GM21515 (cell line): ENCODE measurements around the gene TMEM61.

ENCODE experiments used
- ATAC-seq: cut with Tn5 transposase; IDR thresholded peaks from one replicate; pipeline ENCODE4 v1.9.1; 2021; ENCODE audit not compliant: unreplicated experiment

The TMEM61 gene

DNA sequence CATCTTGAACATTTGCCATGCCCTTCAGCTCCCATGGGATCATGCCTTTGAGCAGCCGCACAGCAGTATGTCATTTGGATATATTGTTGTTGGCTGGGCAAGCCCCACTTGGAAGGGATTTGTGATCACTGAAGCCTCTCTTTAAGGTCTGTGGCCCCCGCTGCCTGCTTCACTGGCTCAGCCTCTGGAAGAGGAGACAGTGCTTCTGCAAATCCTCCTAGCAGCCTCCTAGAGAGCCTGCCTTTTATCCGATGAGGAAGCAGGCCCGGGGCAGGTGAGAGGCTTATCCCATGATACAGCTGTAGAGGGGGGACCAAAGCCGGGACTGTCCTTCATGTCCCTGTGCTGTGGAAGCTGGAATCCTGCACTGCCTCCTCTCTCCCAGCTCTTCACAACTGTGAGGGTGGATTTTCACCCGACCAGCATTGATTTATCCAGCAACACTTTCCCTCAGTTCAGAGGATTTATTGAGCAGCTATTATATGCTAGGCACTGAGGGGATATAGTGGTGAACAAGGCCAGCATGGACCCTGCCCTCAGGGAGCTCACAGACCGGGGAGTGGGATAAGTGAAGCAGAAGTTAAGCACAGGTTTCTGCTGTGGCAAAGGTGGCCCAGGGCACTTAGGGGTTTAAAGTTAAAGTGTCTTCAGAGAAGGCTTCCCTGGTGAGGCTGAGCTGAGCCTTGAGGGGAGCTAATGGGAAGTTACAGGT is 3.9 kb downstream of the TMEM61 start:
- no peak for ATAC-seq

DNA sequence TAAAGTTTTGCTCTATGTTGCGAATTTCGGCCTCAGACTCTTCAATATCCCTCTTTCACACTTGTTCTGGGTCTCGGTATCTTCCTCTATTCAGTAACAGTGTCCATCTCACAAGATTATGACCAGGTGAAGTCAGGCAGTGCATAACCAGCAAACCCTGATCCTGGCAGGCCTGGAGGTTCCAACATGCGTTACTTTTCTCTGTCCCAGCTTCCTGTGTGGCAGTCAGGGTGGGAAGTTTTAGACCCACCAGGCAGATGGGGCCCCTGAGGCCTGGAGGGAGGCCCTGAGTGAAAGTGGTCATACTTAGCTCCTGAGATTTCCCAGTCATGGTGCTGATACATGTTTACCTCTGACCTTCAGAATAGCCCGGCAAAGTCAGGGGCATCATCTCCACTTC is 5.1 kb downstream of the TMEM61 start:
- no peak for ATAC-seq

DNA sequence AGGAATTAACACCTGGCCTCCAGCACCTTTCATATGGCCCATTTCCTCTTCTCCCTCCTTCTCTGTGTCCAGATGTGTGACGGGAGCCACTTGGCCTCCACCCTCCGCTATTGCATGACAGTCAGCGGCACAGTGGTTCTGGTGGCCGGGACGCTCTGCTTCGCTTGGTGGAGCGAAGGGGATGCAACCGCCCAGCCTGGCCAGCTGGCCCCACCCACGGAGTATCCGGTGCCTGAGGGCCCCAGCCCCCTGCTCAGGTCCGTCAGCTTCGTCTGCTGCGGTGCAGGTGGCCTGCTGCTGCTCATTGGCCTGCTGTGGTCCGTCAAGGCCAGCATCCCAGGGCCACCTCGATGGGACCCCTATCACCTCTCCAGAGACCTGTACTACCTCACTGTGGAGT is 5.6 kb downstream of the TMEM61 start:
- ATAC-seq = no peak

DNA sequence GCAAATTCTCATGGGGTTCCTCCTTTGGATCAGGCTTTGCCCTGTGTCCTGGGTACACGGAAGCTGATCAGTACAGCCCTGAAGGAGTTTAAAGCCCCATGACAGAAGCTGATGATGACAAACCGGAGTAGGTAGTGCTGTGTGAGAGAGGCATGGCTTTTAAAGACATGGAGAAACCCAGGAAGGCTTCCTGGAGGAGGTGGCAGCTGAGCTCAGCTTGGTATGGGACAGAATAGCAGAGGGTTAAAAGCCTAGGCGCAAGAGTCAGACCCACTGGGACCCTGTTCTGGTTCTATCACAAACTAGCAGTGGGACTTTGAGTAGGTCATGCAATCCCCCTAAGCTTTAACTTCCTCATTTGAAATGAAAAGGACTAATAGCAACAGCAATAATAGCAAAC is 6.1 kb downstream of the TMEM61 start:
- ATAC-seq = no peak

DNA sequence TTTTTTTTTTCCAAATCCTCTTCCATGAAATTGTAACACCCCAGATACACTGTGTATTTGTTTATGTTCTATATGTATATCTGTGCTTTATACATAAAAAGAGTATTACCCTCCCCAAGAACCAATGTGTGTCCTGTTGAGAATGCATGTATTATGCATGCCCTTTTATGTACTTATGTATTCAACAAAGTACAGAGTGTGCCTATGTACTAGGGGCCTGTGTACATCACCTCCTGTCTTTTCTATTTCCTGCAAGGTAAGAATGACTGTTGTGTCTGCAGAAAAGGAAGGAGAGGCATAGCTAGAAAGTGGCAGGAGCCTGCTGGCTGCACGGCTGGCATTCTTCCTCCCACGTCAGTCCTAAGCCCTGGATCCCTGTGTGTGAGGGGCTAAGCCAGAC is 7.0 kb downstream of the TMEM61 start:
- ATAC-seq = no peak

DNA sequence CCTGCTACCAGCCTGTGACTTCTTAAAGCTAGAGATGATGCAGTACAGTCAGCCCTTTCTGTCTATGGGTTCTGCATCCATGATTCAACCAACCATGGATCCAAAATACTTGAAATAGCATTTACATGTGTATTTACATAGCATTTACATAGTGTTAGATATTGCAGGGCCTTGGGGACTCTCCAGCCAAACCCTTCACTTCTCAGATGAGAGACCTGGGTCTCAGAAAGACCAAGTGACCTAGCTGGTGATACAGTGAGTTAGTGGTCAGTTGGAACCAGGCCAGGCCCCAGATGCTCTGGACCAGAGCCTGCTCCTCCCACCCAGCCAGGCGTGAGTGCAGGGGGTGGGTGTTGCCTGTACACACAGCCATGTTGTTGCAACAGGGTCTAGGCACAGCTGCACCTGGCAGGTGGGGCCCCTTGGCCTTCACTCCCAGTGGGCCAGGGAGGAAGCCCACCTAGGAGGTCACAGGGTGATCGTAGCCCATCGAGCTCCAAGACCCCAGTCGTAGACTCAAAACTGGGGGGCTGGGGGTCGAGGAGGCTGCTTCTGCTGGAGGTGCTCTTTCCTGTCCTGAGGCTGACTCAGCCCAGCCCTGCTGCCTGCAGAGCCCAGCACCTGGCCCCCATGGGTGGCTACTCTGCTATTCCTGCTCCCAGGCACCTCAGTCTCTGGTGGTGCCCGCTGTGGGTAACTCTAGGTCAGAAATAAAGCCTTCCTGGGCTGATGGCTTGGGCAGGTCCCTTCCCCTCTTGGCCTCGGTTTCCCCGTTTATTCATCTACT is 7.7 kb downstream of the TMEM61 start:
- ATAC-seq = no peak

DNA sequence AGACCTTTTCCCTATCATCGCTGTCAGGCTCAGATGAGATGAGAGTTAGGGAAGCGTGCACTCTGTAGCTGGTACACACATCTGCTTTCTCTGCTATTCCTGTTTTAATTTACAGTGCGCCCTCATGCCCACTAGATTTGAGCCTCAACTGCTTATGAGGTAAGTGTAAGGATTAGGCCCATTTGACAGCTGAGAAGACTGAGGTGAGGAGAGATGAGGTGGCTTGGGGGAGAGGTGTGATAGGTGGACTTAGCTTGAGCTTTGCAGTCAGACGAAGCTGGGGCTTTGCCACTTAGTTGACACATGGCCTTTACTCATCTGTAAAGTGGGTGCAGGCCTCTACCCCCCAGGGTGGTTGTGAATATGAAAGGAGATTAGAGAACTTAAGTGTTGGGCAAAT is 8.5 kb downstream of the TMEM61 start:
- ATAC-seq = no peak

DNA sequence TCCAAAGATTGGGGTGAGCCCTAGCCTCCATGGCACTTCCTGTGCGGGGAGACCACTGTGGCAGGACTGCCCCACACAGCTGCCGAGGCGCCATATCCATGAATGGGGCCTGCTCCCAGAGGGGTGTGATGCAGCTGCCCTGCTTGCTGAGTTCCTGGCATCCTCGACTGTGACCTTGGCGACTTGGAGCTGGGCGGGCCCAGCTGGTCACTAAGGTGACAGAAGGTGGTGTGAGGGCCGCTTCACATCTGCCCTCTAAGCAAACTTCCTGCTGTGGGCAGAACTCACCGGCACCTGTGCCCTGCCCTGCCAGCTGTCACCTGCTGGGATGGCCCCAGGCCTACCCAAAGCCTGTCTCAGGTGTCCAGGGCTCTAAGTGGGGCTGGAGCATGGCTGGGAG is 9.0 kb downstream of the TMEM61 start:
- no peak for ATAC-seq

DNA sequence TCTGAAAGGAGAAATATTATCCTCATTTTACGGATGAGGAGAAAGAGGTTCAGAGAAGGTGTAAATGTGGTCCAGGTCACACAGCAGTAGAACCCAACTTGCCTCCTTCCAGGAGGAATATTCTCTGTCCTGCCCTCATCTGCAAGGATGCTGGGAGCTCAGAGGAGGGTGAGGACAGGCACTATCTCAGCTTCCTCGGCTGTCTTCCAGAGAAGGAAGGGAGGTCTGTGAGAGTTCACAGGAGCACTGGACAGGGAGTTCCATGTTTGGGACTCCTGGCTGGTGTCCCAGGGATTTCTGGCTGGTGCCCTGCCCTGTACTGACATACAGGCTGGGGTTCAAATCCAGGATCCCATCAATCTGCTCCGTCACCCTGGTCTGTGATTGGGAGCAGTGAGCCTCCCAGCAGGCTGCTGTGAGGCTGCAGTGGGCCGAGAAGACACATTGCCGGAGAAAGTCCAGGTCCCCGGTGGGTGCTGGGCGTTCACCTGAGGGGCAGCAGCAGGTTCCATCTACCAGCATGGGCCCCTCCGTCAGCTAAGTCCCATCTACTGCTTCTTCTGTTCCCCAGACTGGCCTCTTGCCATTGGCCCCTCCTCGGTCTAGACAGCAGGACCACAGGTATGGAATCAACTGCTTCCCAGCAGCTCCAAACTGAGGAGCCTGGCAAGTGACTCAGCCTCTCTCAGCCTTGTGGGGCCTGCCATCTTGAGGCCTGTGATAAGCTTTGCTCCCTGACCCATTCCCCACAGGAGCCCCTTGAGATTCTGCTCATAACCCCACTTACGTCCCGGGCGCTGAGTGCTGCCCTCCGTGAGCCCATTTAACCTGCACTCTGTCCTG is 9.8 kb downstream of the TMEM61 start:
- no peak for ATAC-seq

DNA sequence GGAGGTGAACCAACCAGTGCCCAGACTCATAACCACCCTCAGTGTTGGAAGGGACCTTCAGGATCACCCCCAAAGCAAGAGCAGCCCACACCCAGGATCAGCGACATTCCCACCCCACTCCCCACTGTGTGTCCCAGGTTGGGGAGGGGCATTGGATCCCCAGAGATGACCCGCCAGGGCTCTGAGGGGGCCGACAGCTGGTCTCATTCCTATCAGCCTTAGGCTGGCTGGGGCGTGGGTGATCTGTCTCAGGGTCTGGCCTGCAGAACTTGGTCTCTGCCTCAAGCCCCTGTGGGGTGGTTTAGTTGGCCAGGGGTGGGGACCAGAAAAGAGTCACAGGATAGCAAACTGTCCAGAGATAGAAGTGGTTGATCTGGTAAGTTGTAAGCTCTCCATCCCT is 10.5 kb downstream of the TMEM61 start:
- ATAC-seq = no peak

DNA sequence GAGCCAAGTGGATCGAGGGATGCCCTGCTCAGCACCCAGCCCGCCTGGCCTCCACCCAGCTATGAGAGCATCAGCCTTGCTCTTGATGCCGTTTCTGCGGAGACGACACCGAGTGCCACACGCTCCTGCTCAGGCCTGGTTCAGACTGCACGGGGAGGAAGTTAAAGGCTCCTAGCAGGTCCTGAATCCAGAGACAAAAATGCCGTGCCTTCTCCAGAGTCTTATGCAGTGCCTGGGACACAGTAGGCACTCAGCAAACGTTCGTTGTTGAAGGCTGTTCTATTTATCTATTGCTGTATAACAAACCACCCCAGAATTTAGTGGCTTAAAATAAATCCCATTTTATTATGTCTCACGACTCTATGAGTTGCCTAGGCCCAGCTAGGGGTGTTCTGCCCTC is 11.5 kb downstream of the TMEM61 start:
- ATAC-seq = no peak

DNA sequence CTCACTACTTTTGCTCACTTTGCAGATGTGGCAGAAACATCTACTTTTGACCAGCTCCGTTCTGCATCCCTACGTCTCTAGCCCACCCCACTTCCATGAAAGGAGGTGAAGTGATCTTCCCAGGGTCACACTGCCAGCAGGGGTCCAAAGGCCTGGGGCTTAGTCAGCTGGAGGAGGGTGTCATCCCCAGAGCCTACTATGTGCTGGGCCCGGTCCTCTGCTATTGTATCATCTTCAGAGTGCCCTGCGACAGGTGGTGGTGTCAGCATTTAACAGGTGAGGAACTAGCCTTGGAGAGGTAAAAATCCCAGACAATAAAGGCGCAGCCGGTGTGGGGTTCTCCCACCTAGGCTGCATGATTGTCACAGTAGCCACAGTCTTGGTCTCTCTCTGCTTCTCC is 12.7 kb downstream of the TMEM61 start:
- ATAC-seq = no peak

DNA sequence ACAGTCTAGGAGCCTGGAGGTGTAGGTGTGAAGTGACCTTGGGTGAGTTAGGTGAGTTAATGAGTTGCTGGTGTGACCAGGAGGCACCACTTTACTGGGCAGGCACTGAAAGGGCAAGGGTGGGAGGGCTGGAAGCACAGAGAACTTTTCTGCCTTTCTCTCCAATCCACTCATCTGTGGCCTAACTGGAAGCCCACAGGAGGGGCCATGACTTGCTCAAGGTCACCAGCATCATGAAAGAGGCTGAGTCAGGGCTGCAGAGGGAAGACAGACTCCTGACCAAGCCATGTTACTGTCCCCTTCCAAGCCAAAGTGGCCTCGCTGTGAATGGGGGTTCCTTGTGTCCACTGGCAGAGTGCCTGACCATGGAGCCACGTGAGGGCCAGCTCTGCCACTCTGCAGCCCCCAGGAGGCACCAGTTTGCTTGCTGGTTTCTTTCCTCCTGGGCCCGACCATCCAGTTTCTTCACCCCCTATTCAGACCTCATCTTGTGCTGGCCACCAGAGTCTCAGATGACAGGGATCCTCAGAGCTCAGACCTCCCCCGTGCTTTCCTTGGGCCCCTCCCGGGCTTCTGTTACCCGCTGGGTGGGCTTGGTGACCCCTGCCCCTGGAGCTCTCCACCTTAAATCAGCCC is 14.0 kb downstream of the TMEM61 start:
- no peak for ATAC-seq

DNA sequence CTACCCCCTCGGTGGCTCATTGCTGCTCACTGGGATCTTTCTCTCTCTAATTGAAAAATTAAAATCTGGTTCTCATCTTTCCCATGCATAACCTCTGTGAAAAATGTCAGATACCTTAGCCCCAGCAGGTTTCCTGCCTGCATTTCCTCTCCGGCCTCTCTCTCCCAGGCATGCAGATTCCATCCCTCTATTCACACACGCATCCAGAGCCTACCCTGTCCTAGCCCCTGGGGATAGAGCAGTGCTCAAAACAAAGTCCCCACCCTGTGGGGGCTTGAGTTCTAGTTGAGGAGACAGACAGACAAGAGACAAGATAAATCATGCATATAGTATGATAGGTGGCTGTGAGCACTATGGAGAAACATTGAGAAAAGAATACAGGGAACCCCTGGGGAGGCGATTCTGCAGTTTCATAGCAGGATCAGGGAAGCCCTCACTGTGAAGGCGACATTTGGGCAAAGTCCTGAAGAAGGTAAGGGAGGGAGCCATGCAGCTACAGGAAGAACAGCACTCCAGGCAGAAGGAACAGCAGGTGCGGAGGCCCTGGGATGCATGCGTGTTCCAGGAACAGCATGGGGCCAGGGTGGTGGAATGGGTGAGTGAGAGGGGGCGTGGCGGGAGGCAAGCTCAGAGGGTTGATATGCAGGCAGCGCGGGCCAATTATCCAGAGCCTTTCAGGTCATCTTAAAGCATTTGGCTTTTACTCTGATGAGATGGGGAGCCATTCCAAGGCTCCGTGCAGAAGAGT is 14.8 kb downstream of the TMEM61 start:
- ATAC-seq = no peak

DNA sequence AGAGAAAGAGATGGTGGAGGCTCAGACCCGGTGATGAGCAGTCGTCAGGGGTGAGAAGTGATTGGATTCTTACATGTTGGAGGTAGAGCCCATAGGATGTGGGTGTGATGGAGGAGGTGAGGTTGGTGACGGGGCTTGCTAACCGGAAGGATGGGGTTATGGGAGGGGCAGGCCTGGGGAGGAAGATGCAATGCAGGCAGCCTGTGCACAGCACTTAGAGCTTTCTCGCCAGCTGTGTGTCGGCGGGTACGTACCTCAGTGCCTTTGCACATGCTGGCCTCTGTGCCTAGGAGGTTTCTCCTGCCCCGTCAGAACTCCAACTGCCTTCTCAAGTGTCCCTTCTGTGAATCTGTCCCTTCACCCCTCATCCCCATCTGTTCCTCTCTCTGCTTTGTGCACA is 15.4 kb downstream of the TMEM61 start:
- no peak for ATAC-seq

DNA sequence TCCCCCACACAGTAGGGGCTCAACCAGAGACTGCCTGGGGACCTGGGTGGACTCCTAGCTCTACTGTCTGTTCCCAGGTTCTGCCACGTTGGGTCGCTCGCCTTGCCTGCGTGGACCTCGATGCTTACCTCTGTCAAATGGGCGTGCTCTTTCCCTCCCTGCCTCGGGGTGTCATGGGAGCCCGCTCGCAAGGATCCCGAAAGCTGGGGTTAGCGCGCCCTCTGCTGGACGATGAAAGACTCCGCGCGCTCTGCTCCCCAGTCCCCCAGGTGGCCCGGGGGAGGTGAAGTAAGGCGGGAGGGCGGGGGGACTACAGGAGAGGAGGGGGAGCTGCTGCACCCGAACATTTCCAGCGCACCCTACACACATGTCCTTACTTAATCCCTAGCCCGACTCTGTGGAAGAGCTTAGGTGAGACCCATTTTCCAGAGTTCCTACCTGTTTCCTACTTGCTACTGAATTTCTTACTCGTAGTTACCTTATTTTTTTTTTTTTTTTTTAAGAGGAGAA is 16.0 kb downstream of the TMEM61 start:
- ATAC-seq = peak; percentile 69

DNA sequence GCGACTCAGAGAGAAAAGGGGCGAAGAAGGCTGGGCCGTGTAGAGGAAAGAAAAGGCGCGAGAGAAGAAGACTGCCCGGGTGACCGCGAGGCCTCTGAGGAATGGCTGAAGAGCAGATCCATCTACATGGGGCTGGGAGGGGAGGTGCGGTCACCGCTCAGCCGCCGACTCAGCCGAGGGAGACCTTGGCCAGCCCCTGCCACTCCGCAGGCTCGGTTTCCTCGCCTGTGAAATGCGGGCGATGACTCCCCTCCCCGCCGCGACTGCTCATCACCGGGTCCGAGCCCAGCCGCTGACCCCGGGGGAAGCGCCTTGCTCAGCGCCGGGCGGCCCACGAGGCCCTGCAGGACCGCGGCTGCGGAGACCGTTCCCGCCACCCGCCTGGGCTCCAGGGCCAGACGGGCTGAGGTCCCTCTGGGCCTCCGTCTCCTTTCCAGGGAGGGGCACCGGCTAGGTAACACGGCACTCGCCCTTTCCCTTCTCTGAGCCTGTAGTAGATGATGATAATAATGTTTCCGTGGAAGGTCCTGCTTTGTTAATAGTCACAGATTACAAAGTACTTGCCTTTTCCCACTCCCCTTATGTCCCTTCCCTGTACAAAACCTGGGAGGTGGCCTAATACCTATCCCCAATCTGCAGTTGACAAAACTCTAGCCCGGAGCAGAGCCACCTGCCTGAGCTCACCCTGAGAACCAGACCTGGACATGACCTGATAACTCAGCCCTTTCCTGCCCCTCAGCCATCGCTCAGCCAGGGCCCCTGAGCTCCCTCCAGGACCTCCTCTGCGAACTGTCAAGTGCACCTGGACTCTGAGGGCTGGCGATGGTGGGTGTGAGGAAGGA is 16.7 kb downstream of the TMEM61 start:
- ATAC-seq = no peak

DNA sequence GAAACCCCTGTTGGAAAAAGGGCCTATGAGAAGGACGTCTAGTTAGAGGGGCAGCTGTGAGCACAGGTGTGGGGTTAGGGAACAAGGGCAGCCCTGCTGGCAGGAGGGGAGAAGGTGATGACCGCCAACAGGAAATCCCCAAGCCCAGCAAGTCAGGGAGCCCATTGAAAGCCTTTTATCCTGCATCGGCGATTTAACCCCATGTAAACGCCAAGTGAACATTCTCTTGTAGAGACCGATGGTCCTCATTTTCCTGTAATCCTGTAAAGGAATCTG is 17.2 kb downstream of the TMEM61 start:
- ATAC-seq = no peak

DNA sequence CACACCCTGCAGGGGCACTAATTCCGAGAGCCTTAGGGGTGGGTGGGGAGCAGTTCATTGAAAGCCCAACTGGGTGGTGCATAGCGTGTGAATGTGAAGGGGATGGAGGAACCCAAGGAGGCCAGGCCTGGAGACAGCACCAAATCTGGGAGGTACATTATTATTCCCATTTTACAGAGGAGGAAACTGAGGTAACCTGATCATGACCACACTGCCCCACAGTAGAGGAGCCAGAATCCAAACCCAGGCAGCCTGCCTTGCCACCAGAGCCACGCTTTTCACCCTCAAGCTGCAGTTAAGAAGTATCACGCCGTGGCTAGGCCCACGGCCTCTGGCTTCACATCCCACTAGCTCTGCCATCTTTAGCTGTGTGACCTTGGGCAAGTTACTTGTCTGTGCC is 17.7 kb downstream of the TMEM61 start:
- ATAC-seq = no peak

DNA sequence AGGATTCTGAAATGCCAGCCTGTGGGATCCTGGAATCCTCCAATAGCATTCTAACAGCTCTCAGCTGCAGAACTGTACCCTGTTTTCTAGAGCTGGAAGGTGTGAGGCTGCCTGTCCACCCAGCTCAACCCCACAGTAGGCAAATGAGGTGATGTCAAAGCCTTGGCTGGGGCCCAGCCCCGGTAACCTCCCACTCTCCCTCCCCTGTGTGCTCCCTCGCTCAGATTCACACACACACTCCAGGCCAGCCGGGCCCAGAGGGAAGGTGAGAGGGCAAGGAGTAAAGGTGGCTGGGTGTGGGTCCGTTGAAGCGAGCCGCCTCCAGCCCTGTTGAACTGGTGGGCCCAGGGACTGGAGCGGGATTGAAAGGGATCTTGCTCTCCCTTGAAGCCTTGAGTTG is 18.2 kb downstream of the TMEM61 start, which contains the start of gene BSND:
Gene BSND, plus strand, starts transcription at position 257 of the 400 bp plus-strand sequence. CDS start 254 bp downstream, outside the sequence.
- no peak for ATAC-seq
